Measurements from ENCODE around the gene HECW1. TPM values are rescaled to one million over a fixed set of nuclear protein-coding genes. Genes with fewer than 3 reads are reported as not detected.

HECW1 gene
- total and polyA plus RNA-seq, 4 donors, result 0.05 TPM; not detected in 3

DNA sequence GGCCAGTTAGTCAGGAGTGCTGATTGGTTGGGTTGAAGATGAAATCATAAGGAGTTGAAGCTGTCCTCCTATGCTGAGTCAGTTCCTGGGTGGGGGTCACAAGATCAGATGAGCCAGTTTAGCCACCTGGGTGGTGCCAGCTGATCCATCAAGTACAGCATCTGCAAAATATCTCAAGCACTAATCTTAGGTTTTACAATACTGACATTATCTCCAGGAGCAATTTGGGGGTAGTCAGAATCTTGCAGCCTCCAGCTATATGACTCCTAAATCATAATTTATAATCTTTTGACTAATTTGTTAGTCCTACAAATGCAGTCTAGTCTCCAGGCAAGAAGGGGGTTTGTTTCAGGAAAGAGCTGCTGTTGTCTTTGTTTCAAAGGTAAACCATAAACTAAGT lies 286.4 kb downstream of the HECW1 start:
- no peak for DNase-seq (ENCODE audit: low spot score)
- H3K36me3 ChIP-seq (ENCODE audit: control insufficient read depth in 4 of 4, insufficient read depth in 3 of 4, low read depth in 1 of 4, low read length in 3 of 4), result no peaks in the 10 kb centered on the region
- no peaks in the 10 kb centered on the region for H3K4me1 ChIP-seq (ENCODE audit: control insufficient read depth in 4 of 4, insufficient read depth in 4 of 4, low read length in 3 of 4)
- H3K27ac ChIP-seq (ENCODE audit: low read depth in 1 of 2, low read length in 2 of 2), result no peak overlapping the region
- no peak for TF ChIP-seq FOXA2 (IDR thresholded peaks at IDR 0.05)
- TF ChIP-seq, protein P1, sequence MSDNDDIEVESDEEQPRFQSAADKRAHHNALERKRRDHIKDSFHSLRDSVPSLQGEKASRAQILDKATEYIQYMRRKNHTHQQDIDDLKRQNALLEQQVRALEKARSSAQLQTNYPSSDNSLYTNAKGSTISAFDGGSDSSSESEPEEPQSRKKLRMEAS (IDR thresholded peaks at IDR 0.05), result no peak
- TF ChIP-seq ZBTB33 (IDR thresholded peaks at IDR 0.05), result no peak
- TF ChIP-seq, protein P2, sequence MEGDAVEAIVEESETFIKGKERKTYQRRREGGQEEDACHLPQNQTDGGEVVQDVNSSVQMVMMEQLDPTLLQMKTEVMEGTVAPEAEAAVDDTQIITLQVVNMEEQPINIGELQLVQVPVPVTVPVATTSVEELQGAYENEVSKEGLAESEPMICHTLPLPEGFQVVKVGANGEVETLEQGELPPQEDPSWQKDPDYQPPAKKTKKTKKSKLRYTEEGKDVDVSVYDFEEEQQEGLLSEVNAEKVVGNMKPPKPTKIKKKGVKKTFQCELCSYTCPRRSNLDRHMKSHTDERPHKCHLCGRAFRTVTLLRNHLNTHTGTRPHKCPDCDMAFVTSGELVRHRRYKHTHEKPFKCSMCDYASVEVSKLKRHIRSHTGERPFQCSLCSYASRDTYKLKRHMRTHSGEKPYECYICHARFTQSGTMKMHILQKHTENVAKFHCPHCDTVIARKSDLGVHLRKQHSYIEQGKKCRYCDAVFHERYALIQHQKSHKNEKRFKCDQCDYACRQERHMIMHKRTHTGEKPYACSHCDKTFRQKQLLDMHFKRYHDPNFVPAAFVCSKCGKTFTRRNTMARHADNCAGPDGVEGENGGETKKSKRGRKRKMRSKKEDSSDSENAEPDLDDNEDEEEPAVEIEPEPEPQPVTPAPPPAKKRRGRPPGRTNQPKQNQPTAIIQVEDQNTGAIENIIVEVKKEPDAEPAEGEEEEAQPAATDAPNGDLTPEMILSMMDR (IDR thresholded peaks at IDR 0.05; ENCODE audit: low read depth, low read length, missing input control), result no peak
- TF ChIP-seq RXRA (IDR thresholded peaks at IDR 0.05), result no peak
- TF ChIP-seq HNF4A (conservative IDR thresholded peaks at IDR 0.05), result no peak
- no peak for TF ChIP-seq RAD21 (IDR thresholded peaks at IDR 0.05)
- TF ChIP-seq, protein P3, sequence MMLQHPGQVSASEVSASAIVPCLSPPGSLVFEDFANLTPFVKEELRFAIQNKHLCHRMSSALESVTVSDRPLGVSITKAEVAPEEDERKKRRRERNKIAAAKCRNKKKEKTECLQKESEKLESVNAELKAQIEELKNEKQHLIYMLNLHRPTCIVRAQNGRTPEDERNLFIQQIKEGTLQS (IDR thresholded peaks at IDR 0.05), result no peak
- TF ChIP-seq JUND (IDR thresholded peaks at IDR 0.05), result no peak
- TF ChIP-seq GABPA (IDR thresholded peaks at IDR 0.05 in 1 of 2, conservative IDR thresholded peaks at IDR 0.05 in 1 of 2), result no peak
- TF ChIP-seq, protein P4, sequence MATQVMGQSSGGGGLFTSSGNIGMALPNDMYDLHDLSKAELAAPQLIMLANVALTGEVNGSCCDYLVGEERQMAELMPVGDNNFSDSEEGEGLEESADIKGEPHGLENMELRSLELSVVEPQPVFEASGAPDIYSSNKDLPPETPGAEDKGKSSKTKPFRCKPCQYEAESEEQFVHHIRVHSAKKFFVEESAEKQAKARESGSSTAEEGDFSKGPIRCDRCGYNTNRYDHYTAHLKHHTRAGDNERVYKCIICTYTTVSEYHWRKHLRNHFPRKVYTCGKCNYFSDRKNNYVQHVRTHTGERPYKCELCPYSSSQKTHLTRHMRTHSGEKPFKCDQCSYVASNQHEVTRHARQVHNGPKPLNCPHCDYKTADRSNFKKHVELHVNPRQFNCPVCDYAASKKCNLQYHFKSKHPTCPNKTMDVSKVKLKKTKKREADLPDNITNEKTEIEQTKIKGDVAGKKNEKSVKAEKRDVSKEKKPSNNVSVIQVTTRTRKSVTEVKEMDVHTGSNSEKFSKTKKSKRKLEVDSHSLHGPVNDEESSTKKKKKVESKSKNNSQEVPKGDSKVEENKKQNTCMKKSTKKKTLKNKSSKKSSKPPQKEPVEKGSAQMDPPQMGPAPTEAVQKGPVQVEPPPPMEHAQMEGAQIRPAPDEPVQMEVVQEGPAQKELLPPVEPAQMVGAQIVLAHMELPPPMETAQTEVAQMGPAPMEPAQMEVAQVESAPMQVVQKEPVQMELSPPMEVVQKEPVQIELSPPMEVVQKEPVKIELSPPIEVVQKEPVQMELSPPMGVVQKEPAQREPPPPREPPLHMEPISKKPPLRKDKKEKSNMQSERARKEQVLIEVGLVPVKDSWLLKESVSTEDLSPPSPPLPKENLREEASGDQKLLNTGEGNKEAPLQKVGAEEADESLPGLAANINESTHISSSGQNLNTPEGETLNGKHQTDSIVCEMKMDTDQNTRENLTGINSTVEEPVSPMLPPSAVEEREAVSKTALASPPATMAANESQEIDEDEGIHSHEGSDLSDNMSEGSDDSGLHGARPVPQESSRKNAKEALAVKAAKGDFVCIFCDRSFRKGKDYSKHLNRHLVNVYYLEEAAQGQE (IDR thresholded peaks at IDR 0.05), result no peak
- no peak for TF ChIP-seq HNF4G (IDR thresholded peaks at IDR 0.05)
- TF ChIP-seq NR2F2 (IDR thresholded peaks at IDR 0.05), result no peak
- no peak for TF ChIP-seq FOXA1 (IDR thresholded peaks at IDR 0.05)
- no peak for TF ChIP-seq EGR1 (IDR thresholded peaks at IDR 0.05; ENCODE audit: low read depth in 2 of 2)
- no peak for TF ChIP-seq SP1 (IDR thresholded peaks at IDR 0.05)
- TF ChIP-seq YY1 (IDR thresholded peaks at IDR 0.05), result no peak
- TF ChIP-seq TAF1 (conservative IDR thresholded peaks at IDR 0.05), result no peak
- H3K27me3 ChIP-seq (ENCODE audit: control insufficient read depth in 4 of 4, insufficient read depth in 4 of 4, low read length in 3 of 4), result no peaks in the 10 kb centered on the region
- no peak overlapping the region for H3K9ac ChIP-seq (ENCODE audit: low read depth in 1 of 2, low read length in 2 of 2)
- no peak overlapping the region for H3K4me3 ChIP-seq (ENCODE audit: low read depth in 1 of 3, low read length in 3 of 3)
- H3K9me3 ChIP-seq (ENCODE audit: control insufficient read depth in 4 of 4, low read length in 3 of 4), result peaks cover 0 to 2% (median 0%) of the 10 kb centered on the region in 4 donors
